Dendritic cell treated with granulocyte-macrophage colony-stimulating factor and Interleukin-4, amounts not matched to agents 40 ng/mL and 50 ng/mL, for 4 days (primary cell): ENCODE data around the gene P2RX1.

Source experiments
- H3K27ac Mint-ChIP-seq: one replicate; pipeline ENCODE4 v1.8.0; 2022; ENCODE audit warnings: mild to moderate bottlenecking, mixed read lengths
- H3K27me3 Mint-ChIP-seq: one replicate; pipeline ENCODE4 v1.8.0; 2022; ENCODE audit warnings: mild to moderate bottlenecking, mixed read lengths
- H3K36me3 Mint-ChIP-seq: one replicate; pipeline ENCODE4 v1.8.0; 2022; ENCODE audit warnings: low read depth, mixed read lengths
- H3K4me1 Mint-ChIP-seq: one replicate; pipeline ENCODE4 v1.8.0; 2022; ENCODE audit warnings: low read depth, mixed read lengths
- H3K4me3 Mint-ChIP-seq: one replicate; pipeline ENCODE4 v1.8.0; 2022; ENCODE audit warnings: mild to moderate bottlenecking, moderate library complexity, mixed read lengths
- H3K9me3 Mint-ChIP-seq: one replicate; pipeline ENCODE4 v1.8.0; 2022; ENCODE audit warnings: mixed read lengths
- intact Hi-C: fragments of 100-400 bp; cut with micrococcal nuclease; formaldehyde crosslinking; loops from one replicate; pipeline ENCODE4 v1.15.0; 2022

P2RX1 gene

GRCh38 chr17:3915995-3916696 lies at the start of gene P2RX1:
Gene P2RX1 (minus strand): TSS chr17:3916465. CDS start chr17:3916225, 240 bp downstream.
- H3K36me3 Mint-ChIP-seq = peaks cover 12% of the 10 kb centered on the region
- intact Hi-C loops = no loop called here
- H3K4me3 Mint-ChIP-seq = peak within 1 kb of the TSS; percentile 82
- peaks cover 2% of the 10 kb centered on the region for H3K27me3 Mint-ChIP-seq
- peaks cover 69% of the 10 kb centered on the region for H3K4me1 Mint-ChIP-seq
- H3K9me3 Mint-ChIP-seq = no peaks in the 10 kb centered on the region
- peak within 1 kb of the TSS; percentile 92 for H3K27ac Mint-ChIP-seq

DNA sequence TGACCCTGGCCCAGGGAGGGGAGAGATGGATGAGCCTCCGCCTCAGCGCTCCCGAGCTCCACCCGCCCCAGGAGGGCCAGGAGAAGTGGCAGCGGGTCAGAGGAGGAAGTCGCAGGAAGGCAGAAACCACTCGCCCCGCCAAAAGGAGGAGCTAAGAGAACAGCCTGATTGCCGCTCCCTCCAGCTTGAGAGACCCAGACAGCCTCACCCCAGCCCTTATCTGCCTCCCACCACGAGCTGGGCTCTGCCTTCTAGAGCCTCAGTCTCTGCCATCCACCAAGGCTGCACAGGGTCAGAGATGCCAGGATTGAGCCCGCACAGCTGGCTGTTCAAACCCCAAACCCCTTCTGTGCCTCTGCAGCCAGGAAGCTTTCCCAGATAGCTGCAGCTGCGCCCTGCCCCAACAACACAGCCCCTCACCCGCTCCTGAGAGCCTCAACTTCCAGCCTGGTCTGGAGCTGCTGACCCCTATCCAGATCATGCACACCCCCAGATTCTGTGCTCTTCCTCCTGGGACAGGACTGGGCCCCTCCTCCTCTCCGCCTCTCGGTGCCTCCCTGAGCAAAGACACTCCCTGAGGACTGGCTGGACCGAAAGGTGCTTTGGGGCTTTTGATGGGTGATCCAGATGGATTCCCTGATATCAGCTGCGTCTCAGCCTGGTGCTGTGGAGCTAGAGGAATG lies 49.0 kb upstream of the P2RX1 start:
- peak overlapping the region; percentile 65 for H3K4me3 Mint-ChIP-seq
- peak overlapping the region; percentile 73 for H3K27ac Mint-ChIP-seq
- peaks cover 7% of the 10 kb centered on the region for H3K27me3 Mint-ChIP-seq
- intact Hi-C loops = no loop called here
- H3K36me3 Mint-ChIP-seq = no peaks in the 10 kb centered on the region
- H3K9me3 Mint-ChIP-seq = no peaks in the 10 kb centered on the region
- H3K4me1 Mint-ChIP-seq = peaks cover 40% of the 10 kb centered on the region

DNA sequence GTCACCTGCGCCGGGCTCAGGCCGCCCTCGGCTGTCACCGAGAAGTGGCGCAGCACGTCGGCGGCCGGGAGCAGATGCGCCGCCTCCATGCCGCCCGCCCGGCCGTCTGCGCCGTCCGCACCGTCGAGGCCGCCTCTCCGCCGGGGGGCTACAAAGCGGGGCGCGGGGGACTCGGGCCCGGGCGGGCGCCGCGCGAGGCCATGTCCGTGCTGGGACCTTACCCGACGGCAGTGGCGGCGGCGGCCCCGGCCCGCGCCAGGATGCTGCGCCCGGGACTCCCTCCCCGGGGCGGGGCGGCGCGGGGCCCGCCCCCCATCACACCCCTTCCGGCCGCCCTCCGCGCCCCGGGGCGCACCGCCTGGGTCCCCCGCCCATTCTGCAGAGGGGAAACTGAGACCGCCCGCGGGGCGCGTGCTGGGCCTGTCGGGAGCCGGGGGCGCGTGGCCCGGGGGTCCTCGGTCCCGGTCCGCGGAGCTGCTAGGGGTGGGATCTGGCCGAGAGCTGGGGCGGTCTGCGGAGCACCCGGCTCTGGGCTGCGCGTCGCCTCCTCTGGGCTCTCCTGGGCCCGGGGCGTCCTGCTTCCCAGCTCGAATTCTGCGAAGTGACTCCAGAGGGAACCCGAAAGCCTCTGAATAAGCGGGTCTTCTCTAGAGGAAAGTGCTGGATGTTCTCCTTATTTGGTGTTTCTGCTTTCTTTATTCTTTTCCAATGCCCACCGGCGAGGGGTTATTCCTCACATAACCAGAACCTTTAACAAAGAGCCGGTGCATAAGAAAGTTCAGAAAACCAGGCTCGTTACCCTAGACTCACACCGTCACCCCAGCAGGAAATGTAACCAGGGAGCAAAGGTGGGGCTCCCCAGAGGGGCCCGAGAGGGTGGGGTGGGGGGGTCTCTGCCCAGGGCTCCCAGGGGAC lies 48.2 kb upstream of the P2RX1 start, which contains the start of gene ATP2A3:
TSS of gene ATP2A3 (minus strand) at position 235 of the 915 bp plus-strand sequence. CDS start at position 89, 146 bp downstream.
- intact Hi-C loops = loop anchor here (5.0 kb wide), 2 partner anchors 38 to 52 kb away; no protein-coding TSS in a partner anchor
- Mint-ChIP-seq H3K9me3 (no peaks in the 10 kb centered on the region), H3K27me3 (peaks cover 7% of the 10 kb centered on the region), H3K27ac (peak within 1 kb of the TSS; percentile 73), H3K36me3 (no peaks in the 10 kb centered on the region), H3K4me1 (peaks cover 48% of the 10 kb centered on the region), H3K4me3 (peak within 1 kb of the TSS; percentile 81)

GRCh38 chr17:3963237-3964201 lies 47.3 kb upstream of the P2RX1 start:
- H3K9me3 Mint-ChIP-seq = no peaks in the 10 kb centered on the region
- peak overlapping the region; percentile 50 for H3K27ac Mint-ChIP-seq
- intact Hi-C loops = loop anchor here (5.0 kb wide), 2 partner anchors 39 to 51 kb away; no protein-coding TSS in a partner anchor
- peaks cover 54% of the 10 kb centered on the region for H3K4me1 Mint-ChIP-seq
- no peaks in the 10 kb centered on the region for H3K36me3 Mint-ChIP-seq
- H3K27me3 Mint-ChIP-seq = peaks cover 7% of the 10 kb centered on the region
- peak overlapping the region; percentile 81 for H3K4me3 Mint-ChIP-seq

DNA sequence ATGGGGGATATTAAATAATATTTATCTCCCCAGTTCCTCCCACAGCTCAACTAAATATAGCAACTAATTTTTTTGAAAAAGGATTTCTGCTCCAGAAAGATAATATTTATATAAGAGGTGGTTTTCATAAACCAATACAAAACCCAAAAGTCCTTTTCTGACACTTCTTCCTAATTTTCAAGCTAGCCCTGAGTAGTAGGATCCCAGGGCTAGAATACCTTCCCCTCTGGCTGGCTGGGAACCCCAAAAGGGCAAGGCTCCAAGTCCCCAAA lies 46.6 kb upstream of the P2RX1 start:
- H3K9me3 Mint-ChIP-seq = no peaks in the 10 kb centered on the region
- peaks cover 54% of the 10 kb centered on the region for H3K4me1 Mint-ChIP-seq
- intact Hi-C loops = loop anchor here (5.0 kb wide), 2 partner anchors 39 to 51 kb away; no protein-coding TSS in a partner anchor
- peak overlapping the region; percentile 50 for H3K27ac Mint-ChIP-seq
- peak overlapping the region; percentile 81 for H3K4me3 Mint-ChIP-seq
- no peaks in the 10 kb centered on the region for H3K36me3 Mint-ChIP-seq
- peaks cover 5% of the 10 kb centered on the region for H3K27me3 Mint-ChIP-seq

- H3K27ac Mint-ChIP-seq = peak overlapping the region; percentile 9
- intact Hi-C loops = loop anchor here (5.0 kb wide), 2 partner anchors 40 to 50 kb away; no protein-coding TSS in a partner anchor
- no peaks in the 10 kb centered on the region for H3K36me3 Mint-ChIP-seq
- H3K9me3 Mint-ChIP-seq = no peaks in the 10 kb centered on the region
- peaks cover 54% of the 10 kb centered on the region for H3K4me1 Mint-ChIP-seq
- H3K4me3 Mint-ChIP-seq = peak overlapping the region; percentile 30
- peaks cover 2% of the 10 kb centered on the region for H3K27me3 Mint-ChIP-seq
Observed at GRCh38 chr17:3962217-3962964, 46.1 kb upstream of the P2RX1 start.

- intact Hi-C loops = loop anchor here (5.0 kb wide), 2 partner anchors 41 to 49 kb away; no protein-coding TSS in a partner anchor
- Mint-ChIP-seq H3K27me3 (peaks cover 2% of the 10 kb centered on the region), H3K9me3 (no peaks in the 10 kb centered on the region)
Observed at GRCh38 chr17:3961564-3962047, 45.3 kb upstream of the P2RX1 start.

DNA sequence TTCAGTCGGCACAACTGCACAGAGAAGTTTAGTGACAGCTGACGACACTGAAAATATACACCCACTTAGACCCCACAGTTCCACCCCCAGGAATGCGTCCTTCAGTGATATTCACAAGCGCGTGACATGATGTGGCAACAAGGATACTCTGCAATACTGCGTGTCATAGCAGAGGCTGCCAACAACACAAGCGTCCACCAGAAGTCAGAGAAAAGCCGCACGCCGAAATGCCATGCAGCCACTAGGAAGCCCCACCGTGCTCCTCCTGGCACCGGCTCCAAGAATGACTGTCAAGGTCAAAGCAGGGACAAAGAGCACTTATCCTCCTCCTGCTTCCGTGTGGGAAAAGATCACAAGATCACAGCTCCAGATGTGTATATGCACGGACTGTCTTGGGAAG lies 44.5 kb upstream of the P2RX1 start:
- H3K9me3 Mint-ChIP-seq = no peaks in the 10 kb centered on the region
- H3K4me3 Mint-ChIP-seq = peak overlapping the region; percentile 28
- H3K4me1 Mint-ChIP-seq = peaks cover 66% of the 10 kb centered on the region
- intact Hi-C loops = loop anchor here (5.0 kb wide), 2 partner anchors 42 to 48 kb away; no protein-coding TSS in a partner anchor
- peaks cover 6% of the 10 kb centered on the region for H3K36me3 Mint-ChIP-seq
- peak overlapping the region; percentile 59 for H3K27ac Mint-ChIP-seq
- peaks cover 2% of the 10 kb centered on the region for H3K27me3 Mint-ChIP-seq

More at GRCh38 chr17:3961564-3962047, 45.3 kb upstream of the P2RX1 start:
- H3K36me3 Mint-ChIP-seq = peaks cover 4% of the 10 kb centered on the region
- H3K4me3 Mint-ChIP-seq = no peak overlapping the region
- H3K27ac Mint-ChIP-seq = peak overlapping the region; percentile 9
- H3K4me1 Mint-ChIP-seq = peaks cover 57% of the 10 kb centered on the region

- Mint-ChIP-seq H3K27ac (peak overlapping the region; percentile 59), H3K9me3 (no peaks in the 10 kb centered on the region), H3K4me1 (peaks cover 64% of the 10 kb centered on the region), H3K36me3 (peaks cover 6% of the 10 kb centered on the region), H3K4me3 (peak overlapping the region; percentile 28), H3K27me3 (peaks cover 2% of the 10 kb centered on the region)
- intact Hi-C loops = loop anchor here (5.0 kb wide), 2 partner anchors 42 to 48 kb away; no protein-coding TSS in a partner anchor
Observed at GRCh38 chr17:3959921-3960601, 43.8 kb upstream of the P2RX1 start.

GRCh38 chr17:3959295-3959899 lies 43.1 kb upstream of the P2RX1 start:
- no peak overlapping the region for H3K4me3 Mint-ChIP-seq
- peaks cover 2% of the 10 kb centered on the region for H3K27me3 Mint-ChIP-seq
- H3K9me3 Mint-ChIP-seq = no peaks in the 10 kb centered on the region
- peak overlapping the region; percentile 59 for H3K27ac Mint-ChIP-seq
- peaks cover 62% of the 10 kb centered on the region for H3K4me1 Mint-ChIP-seq
- intact Hi-C loops = no loop called here
- H3K36me3 Mint-ChIP-seq = peaks cover 6% of the 10 kb centered on the region
